A549 treated with RU486 at 1 μM for 4 hours (cell line): ENCODE measurements around the gene CEACAM8. TPM values are rescaled to one million over a fixed set of nuclear protein-coding genes. Genes with fewer than 3 reads are reported as not detected.

Experiments used
- total RNA-seq: library from RNA; stranded (reverse); fragments of 200-300 nt; extraction: Qiagen RNA extraction; gene quantifications from 5 replicates; pipeline ENCODE4 v1.2.3, GENCODE V29; 2022; ENCODE audit warnings: low read depth

The CEACAM8 gene
- not detected in 5 replicates for total RNA-seq

GRCh38 chr19:42594617-42595489, at the start of gene CEACAM8:
Gene CEACAM8, minus strand, starts transcription at chr19:42594924. Its CDS starts 96 bp downstream, at chr19:42594828.

Other genes starting within 250 kb of the CEACAM8 start
- gene CNFN, start 204.6 kb downstream of the CEACAM8 start, total RNA-seq, result 37.4 to 59.3 TPM (median 47.4 TPM) in 5 replicates
- gene LIPE, start 167.5 kb downstream of the CEACAM8 start, total RNA-seq, result 1.1 to 3.3 TPM (median 3.0 TPM) in 5 replicates
- 0.14 TPM in 1 of 5 replicates, not detected in the others for gene CXCL17, start 152.0 kb downstream of the CEACAM8 start, total RNA-seq
- 1.8 to 2.8 TPM (median 2.2 TPM) in 5 replicates for gene CEACAM1, start 66.4 kb downstream of the CEACAM8 start, total RNA-seq
- gene PSG3, start 145.6 kb upstream of the CEACAM8 start, total RNA-seq, result 0.16 to 0.18 TPM in 2 of 5 replicates, not detected in the others
- 0.11 to 0.21 TPM (median 0.14 TPM) in 4 of 5 replicates, not detected in the other for gene PSG8, start 170.8 kb upstream of the CEACAM8 start, total RNA-seq